Kidney (tissue), 14 donors: ENCODE results near the gene SCN1B. TPM values are rescaled to one million over a fixed set of nuclear protein-coding genes. Genes with fewer than 3 reads are reported as not detected.

Source experiments
- DNase-seq, 5 donors: peaks; one replicate each; pipeline ENCODE4 v3.0.0-alpha.2; 2013 to 2020
- FAIRE-seq: peaks from 2 replicates; lab custom pipeline; 2012; peaks lifted over from hg19 to GRCh38; lab: Jason Lieb, UNC
- H3K27ac ChIP-seq, 2 donors: one replicate each; pipeline ENCODE4 v1.7.0; 2013; ENCODE audit warnings: low read depth in 2 of 2, low read length in 2 of 2, inconsistent platforms in 1 of 2
- H3K27me3 ChIP-seq: one replicate; pipeline ENCODE4 v1.7.1; 2013; ENCODE audit warnings: low read length, inconsistent platforms; ENCODE audit not compliant: control insufficient read depth, insufficient read depth
- H3K36me3 ChIP-seq, 3 donors: one replicate each; pipeline versions ENCODE4 v1.7.0 to v1.7.1; 2013; ENCODE audit warnings: low read length in 3 of 3, control low read depth in 1 of 3, inconsistent platforms in 1 of 3; ENCODE audit not compliant: insufficient read depth in 3 of 3, control insufficient read depth in 2 of 3
- H3K4me1 ChIP-seq, 3 donors: one replicate each; pipeline versions ENCODE4 v1.7.0 to v1.7.1; 2013; ENCODE audit warnings: low read length in 3 of 3, inconsistent platforms in 1 of 3, low read depth in 1 of 3; ENCODE audit not compliant: control insufficient read depth in 2 of 3, insufficient read depth in 2 of 3
- H3K4me3 ChIP-seq, 3 donors: one replicate each; pipeline versions ENCODE4 v1.7.0 to v1.8.1; 2013; ENCODE audit warnings: low read length in 3 of 3, control low read depth in 1 of 3, inconsistent platforms in 1 of 3
- H3K9ac ChIP-seq, 3 donors: one replicate each; pipeline versions ENCODE4 v1.7.0 to v1.7.1; 2013; ENCODE audit warnings: low read length in 3 of 3, control low read depth in 1 of 3, inconsistent platforms in 1 of 3
- H3K9me3 ChIP-seq, 3 donors: one replicate each; pipeline versions ENCODE4 v1.7.0 to v1.7.1; 2013; ENCODE audit warnings: low read length in 3 of 3, control low read depth in 1 of 3, inconsistent platforms in 1 of 3; ENCODE audit not compliant: control insufficient read depth in 2 of 3, insufficient read depth in 1 of 3
- intact Hi-C: fragments of 100-400 bp; cut with DNase I; formaldehyde crosslinking; loops from one replicate; pipeline ENCODE4 v1.11.1; 2022
- polyA plus RNA-seq: library from polyadenylated mRNA; stranded (reverse); fragments of 350-450 nt; fragmentation: Illumina TruSeq; extraction: RNeasy Lipid Tissue Mini Kit (QIAGEN cat#74804); gene quantifications from one replicate; pipeline ENCODE4 v1.2.3, GENCODE V29; 2014; ENCODE audit warnings: low read depth, low replicate concordance; ENCODE audit not compliant: insufficient read depth
- total RNA-seq: library from RNA; stranded (reverse); fragmentation: NEBNext Ultra II Directional; extraction: Animal tissue kit (Norgen Biotek cat#: 25700); gene quantifications from one replicate; pipeline ENCODE4 v1.2.1, GENCODE V29; 2021
- TF ChIP-seq, protein P1 (sequence below): IDR thresholded peaks from 3 replicates; pipeline ENCODE4 v1.5.1; 2012; ENCODE audit warnings: mild to moderate bottlenecking, moderate library complexity, borderline replicate concordance; ENCODE audit not compliant: insufficient read depth; ENCODE audit errors: extremely low read depth
- donor health status: control.
- donor health status: control.
- donor health status: control.
- donor health status: control.
- donor health status: control.
- donor health status: DM: yes; HTN: yes; CAD: no.
- donor health status: Normal renal cell carcinoma (clear cell type).

SCN1B gene
- total and polyA plus RNA-seq, 2 donors from 2014 or later, result 9.6 to 24.1 TPM

- Histone ChIP-seq H3K36me3 (no peaks in the 10 kb centered on the region), H3K27ac (peak overlapping the region; percentile 94 to 97), H3K9me3 (no peaks in the 10 kb centered on the region), H3K4me1 (peaks cover 0 to 52% (median 25%) of the 10 kb centered on the region in 3 donors), H3K27me3 (no peaks in the 10 kb centered on the region), H3K4me3 (peak overlapping the region in 2 of 3 donors; percentile 62 to 71), H3K9ac (peak overlapping the region in 1 of 3 donors; percentile 69)
- FAIRE-seq (no peak), DNase-seq (peak in 3 of 5 donors; percentile 20 to 53 (median 45))
- TF ChIP-seq, protein P1, sequence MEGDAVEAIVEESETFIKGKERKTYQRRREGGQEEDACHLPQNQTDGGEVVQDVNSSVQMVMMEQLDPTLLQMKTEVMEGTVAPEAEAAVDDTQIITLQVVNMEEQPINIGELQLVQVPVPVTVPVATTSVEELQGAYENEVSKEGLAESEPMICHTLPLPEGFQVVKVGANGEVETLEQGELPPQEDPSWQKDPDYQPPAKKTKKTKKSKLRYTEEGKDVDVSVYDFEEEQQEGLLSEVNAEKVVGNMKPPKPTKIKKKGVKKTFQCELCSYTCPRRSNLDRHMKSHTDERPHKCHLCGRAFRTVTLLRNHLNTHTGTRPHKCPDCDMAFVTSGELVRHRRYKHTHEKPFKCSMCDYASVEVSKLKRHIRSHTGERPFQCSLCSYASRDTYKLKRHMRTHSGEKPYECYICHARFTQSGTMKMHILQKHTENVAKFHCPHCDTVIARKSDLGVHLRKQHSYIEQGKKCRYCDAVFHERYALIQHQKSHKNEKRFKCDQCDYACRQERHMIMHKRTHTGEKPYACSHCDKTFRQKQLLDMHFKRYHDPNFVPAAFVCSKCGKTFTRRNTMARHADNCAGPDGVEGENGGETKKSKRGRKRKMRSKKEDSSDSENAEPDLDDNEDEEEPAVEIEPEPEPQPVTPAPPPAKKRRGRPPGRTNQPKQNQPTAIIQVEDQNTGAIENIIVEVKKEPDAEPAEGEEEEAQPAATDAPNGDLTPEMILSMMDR, result no peak
- intact Hi-C loops, result no loop called here
These were observed 12.8 kb downstream of the SCN1B start for GRCh38 chr19:35042954-35043604.

- intact Hi-C loops, result no loop called here
- DNase-seq (peak in 1 of 5 donors; percentile 41), FAIRE-seq (no peak)
- Histone ChIP-seq H3K9me3 (no peaks in the 10 kb centered on the region), H3K4me1 (peaks cover 0 to 51% (median 26%) of the 10 kb centered on the region in 3 donors), H3K36me3 (no peaks in the 10 kb centered on the region), H3K9ac (peak overlapping the region in 1 of 3 donors; percentile 69), H3K27me3 (no peaks in the 10 kb centered on the region), H3K27ac (peak overlapping the region; percentile 16 to 97), H3K4me3 (peak overlapping the region in 2 of 3 donors; percentile 62 to 71)
- TF ChIP-seq, protein P1, result no peak
These were observed 13.6 kb downstream of the SCN1B start for GRCh38 chr19:35043906-35044305.

GRCh38 chr19:35044317-35045117 lies 14.2 kb downstream of the SCN1B start:
- Histone ChIP-seq H3K4me1 (peaks cover 0 to 51% (median 20%) of the 10 kb centered on the region in 3 donors), H3K9ac (peak overlapping the region in 1 of 3 donors; percentile 69), H3K4me3 (peak overlapping the region in 2 of 3 donors; percentile 62 to 71), H3K36me3 (peaks cover 0 to 3% (median 0%) of the 10 kb centered on the region in 3 donors), H3K9me3 (no peaks in the 10 kb centered on the region), H3K27ac (peak overlapping the region; percentile 14 to 16), H3K27me3 (no peaks in the 10 kb centered on the region)
- DNase-seq, result peak in 4 of 5 donors; percentile 56 to 78 (median 58)
- TF ChIP-seq, protein P1, result peak; percentile 82
- no peak for FAIRE-seq
- intact Hi-C loops, result no loop called here
